Psoas muscle (tissue), 8 donors: ENCODE measurements around the gene CUBN. TPM values are rescaled to one million over a fixed set of nuclear protein-coding genes. Genes with fewer than 3 reads are reported as not detected.

Experiments used
- ATAC-seq, 4 donors: fragments of 200-7000 bp; cut with Tn5 transposase; one replicate each; pipeline ENCODE4 v1.9.1; 2020; ENCODE audit warnings: moderate library complexity in 3 of 4, mild to moderate bottlenecking in 2 of 4
- DNase-seq, 2 donors: peaks; one replicate each; pipeline ENCODE4 v3.0.0-alpha.2; 2020
- H3K27ac ChIP-seq: fragments of 200-600 bp; one replicate; pipeline ENCODE4 v1.8.0; 2022
- H3K27me3 ChIP-seq, 3 donors: fragments of 200-600 bp in 1 of 3; one replicate each; pipeline versions ENCODE4 v1.6.1 to v1.8.0; 2013 to 2022; ENCODE audit warnings: low read length in 2 of 3, mild to moderate bottlenecking in 2 of 3, moderate library complexity in 1 of 3; ENCODE audit not compliant: insufficient read depth in 3 of 3
- H3K36me3 ChIP-seq, 2 donors: fragments of 200-600 bp in 1 of 2; one replicate each; pipeline versions ENCODE4 v1.6.1 to v1.8.0; 2013 to 2022; ENCODE audit warnings: low read depth in 1 of 2, mild to moderate bottlenecking in 1 of 2, moderate library complexity in 1 of 2; ENCODE audit not compliant: insufficient read depth in 1 of 2
- H3K4me1 ChIP-seq: fragments of 200-600 bp; one replicate; pipeline ENCODE4 v1.8.0; 2022
- H3K4me3 ChIP-seq: fragments of 200-600 bp; one replicate; pipeline ENCODE4 v1.8.0; 2022; ENCODE audit warnings: mild to moderate bottlenecking
- H3K9me3 ChIP-seq: fragments of 200-600 bp; one replicate; pipeline ENCODE4 v1.8.0; 2022
- WGBS, 3 donors: extraction: QIAGEN DNeasy Blood & Tissue Kit; methylation state at CpG; one replicate each; pipeline versions ENCODE4 v1.1.6 to v1.1.7; 2013; 5-methylcytosine and 5-hydroxymethylcytosine counted together
- intact Hi-C, 2 donors: fragments of 100-400 bp; cut with DNase I; formaldehyde crosslinking; loops; one replicate each; pipeline versions ENCODE4 v1.11.0 to v1.14.2; 2022
- polyA plus RNA-seq, 3 donors: library from polyadenylated mRNA; stranded (reverse); fragments of 200-250 nt; gene quantifications; one replicate each; pipeline ENCODE4 v1.2.3, GENCODE V29; 2013
- total RNA-seq, 4 donors: library from RNA; stranded (reverse); fragmentation: NEBNext Ultra II Directional in 2 of 4; extraction: Animal tissue kit (Norgen Biotek cat#: 25700) in 2 of 4; gene quantifications; one replicate each; pipeline versions ENCODE4 v1.2.1 to v1.2.4, GENCODE V29; 2021 to 2023
- TF ChIP-seq, protein P1 (sequence below): fragments of 200-600 bp; IDR thresholded peaks from one replicate; pipeline ENCODE4 v1.8.0; 2022; ENCODE audit warnings: antibody characterized with exemption
- donor health status: healthy with polysubstance abuse.
- donor health status: DM: no; HTN: no; CAD: no; lungs with moderate emphysema.
- donor health status: Bipolar disorder and iron deficiency.
- donor health status: healthy.
- donor health status: DM: yes; HTN: yes; CAD: no.
- donor health status: DM: no; HTN: no; CAD: no.
- donor health status: DM: no; HTN: no; CAD: no.
- donor health status: DM: yes; HTN: yes; CAD: no.

CUBN gene
- total and polyA plus RNA-seq, 7 donors, result 0.07 to 1.1 (median 0.22) TPM

DNA sequence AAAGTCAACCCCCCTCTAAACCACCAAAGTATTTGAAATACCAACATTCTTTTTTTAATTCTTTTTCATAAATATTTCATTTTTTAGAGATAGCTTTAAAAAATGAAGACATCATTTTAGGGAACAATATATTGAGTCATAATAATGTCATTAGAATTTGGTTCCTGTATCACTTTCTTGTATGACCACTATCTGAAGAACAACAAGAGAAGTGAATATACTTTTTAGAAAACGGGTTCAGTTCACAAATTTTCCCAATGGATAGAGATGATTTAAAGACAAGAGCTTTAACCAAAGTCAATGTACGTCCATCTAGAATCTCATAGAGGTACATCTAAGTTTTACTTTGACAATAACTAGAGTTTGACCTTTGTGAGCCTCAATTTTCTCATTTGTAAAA, 48.2 kb downstream of the CUBN start:
- H3K4me3 ChIP-seq, result no peak overlapping the region
- intact Hi-C loops, result no loop called here
- no peak for ATAC-seq
- H3K27me3 ChIP-seq, result no peaks in the 10 kb centered on the region
- no peaks in the 10 kb centered on the region for H3K4me1 ChIP-seq
- no peaks in the 10 kb centered on the region for H3K9me3 ChIP-seq
- DNase-seq, result no peak
- no peak overlapping the region for H3K27ac ChIP-seq
- 92 to 95% (median 95%) methylated on average over 2 of the region's 2 CpGs for WGBS, 3 donors
- TF ChIP-seq, protein P1, sequence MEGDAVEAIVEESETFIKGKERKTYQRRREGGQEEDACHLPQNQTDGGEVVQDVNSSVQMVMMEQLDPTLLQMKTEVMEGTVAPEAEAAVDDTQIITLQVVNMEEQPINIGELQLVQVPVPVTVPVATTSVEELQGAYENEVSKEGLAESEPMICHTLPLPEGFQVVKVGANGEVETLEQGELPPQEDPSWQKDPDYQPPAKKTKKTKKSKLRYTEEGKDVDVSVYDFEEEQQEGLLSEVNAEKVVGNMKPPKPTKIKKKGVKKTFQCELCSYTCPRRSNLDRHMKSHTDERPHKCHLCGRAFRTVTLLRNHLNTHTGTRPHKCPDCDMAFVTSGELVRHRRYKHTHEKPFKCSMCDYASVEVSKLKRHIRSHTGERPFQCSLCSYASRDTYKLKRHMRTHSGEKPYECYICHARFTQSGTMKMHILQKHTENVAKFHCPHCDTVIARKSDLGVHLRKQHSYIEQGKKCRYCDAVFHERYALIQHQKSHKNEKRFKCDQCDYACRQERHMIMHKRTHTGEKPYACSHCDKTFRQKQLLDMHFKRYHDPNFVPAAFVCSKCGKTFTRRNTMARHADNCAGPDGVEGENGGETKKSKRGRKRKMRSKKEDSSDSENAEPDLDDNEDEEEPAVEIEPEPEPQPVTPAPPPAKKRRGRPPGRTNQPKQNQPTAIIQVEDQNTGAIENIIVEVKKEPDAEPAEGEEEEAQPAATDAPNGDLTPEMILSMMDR, result no peak
- H3K36me3 ChIP-seq, result no peaks in the 10 kb centered on the region

- intact Hi-C loops, result no loop called here
- Histone ChIP-seq H3K27me3 (no peaks in the 10 kb centered on the region), H3K9me3 (no peaks in the 10 kb centered on the region), H3K4me1 (peaks cover 7% of the 10 kb centered on the region), H3K27ac (no peak overlapping the region), H3K36me3 (no peaks in the 10 kb centered on the region), H3K4me3 (no peak overlapping the region)
- 93 to 98% (median 97%) methylated on average over 2 of the region's 2 CpGs for WGBS, 3 donors
- ATAC-seq (no peak), DNase-seq (no peak)
- TF ChIP-seq, protein P1, result no peak
These were observed 51.7 kb downstream of the CUBN start for GRCh38 chr10:17077890-17078289.

GRCh38 chr10:17077346-17077781, 52.2 kb downstream of the CUBN start:
- H3K4me1 ChIP-seq, result peaks cover 7% of the 10 kb centered on the region
- H3K27ac ChIP-seq, result no peak overlapping the region
- H3K9me3 ChIP-seq, result no peaks in the 10 kb centered on the region
- TF ChIP-seq, protein P1, result no peak
- no peak overlapping the region for H3K4me3 ChIP-seq
- H3K36me3 ChIP-seq, result no peaks in the 10 kb centered on the region
- 83 to 86% (median 85%) methylated on average over 5 of the region's 5 CpGs for WGBS, 3 donors
- intact Hi-C loops, result no loop called here
- no peaks in the 10 kb centered on the region for H3K27me3 ChIP-seq
- DNase-seq, result no peak
- ATAC-seq, result no peak

GRCh38 chr10:17076626-17077345, 52.8 kb downstream of the CUBN start:
- H3K36me3 ChIP-seq, result no peaks in the 10 kb centered on the region
- intact Hi-C loops, result no loop called here
- TF ChIP-seq, protein P1, result no peak
- H3K4me1 ChIP-seq, result peaks cover 7% of the 10 kb centered on the region
- no peaks in the 10 kb centered on the region for H3K9me3 ChIP-seq
- ATAC-seq (no peak), DNase-seq (no peak)
- no peak overlapping the region for H3K4me3 ChIP-seq
- WGBS, 3 donors, result 68 to 74% (median 74%) methylated on average over 8 of the region's 8 CpGs
- H3K27me3 ChIP-seq, result no peaks in the 10 kb centered on the region
- no peak overlapping the region for H3K27ac ChIP-seq
